ENCODE measurements around the gene RPS6KA5. TPM values are rescaled to one million over a fixed set of nuclear protein-coding genes. Genes with fewer than 3 reads are reported as not detected.

The RPS6KA5 gene
- total RNA-seq, 5 donors from 2014 or later (not counting 1 experiment from before 2014, with no cell fraction given): 28.8 to 39.8 (median 35.3) TPM

GRCh38 chr14:90936757-90937440 lies 123.5 kb downstream of the RPS6KA5 start:
- H3K4me1 Mint-ChIP-seq: no peaks in the 10 kb centered on the region
- H3K4me3 Mint-ChIP-seq: no peak overlapping the region
- H3K9me3 ChIP-seq: peaks cover 3% of the 10 kb centered on the region
- H3K4me3 ChIP-seq (ENCODE audit: control insufficient read depth in 1 of 2, extremely low read depth in 1 of 2, low read length in 1 of 2): no peak overlapping the region
- no peaks in the 10 kb centered on the region for H3K27me3 ChIP-seq (replicated peaks in 1 of 2; ENCODE audit: control insufficient read depth in 2 of 2, extremely low read depth in 1 of 2, insufficient read depth in 2 of 2, low read length in 1 of 2)
- peaks cover 51% of the 10 kb centered on the region for H3K36me3 Mint-ChIP-seq
- peaks cover 10 to 23% (median 22%) of the 10 kb centered on the region in 3 donors for H3K9me3 Mint-ChIP-seq
- ATAC-seq (replicated peaks in 1 of 4) (no peak), DNase-seq (no peak)
- H3K27ac ChIP-seq (ENCODE audit: low read length): no peak overlapping the region
- no peaks in the 10 kb centered on the region for H3K27me3 Mint-ChIP-seq
- peaks cover 7 to 21% of the 10 kb centered on the region in 2 donors for H3K36me3 ChIP-seq (ENCODE audit: control insufficient read depth in 2 of 2, extremely low read depth in 1 of 2, insufficient read depth in 1 of 2, low read length in 1 of 2)
- POLR2A ChIA-PET: no interaction called here
- CTCF ChIA-PET: no interaction called here
- 100% methylated on average over 2 of the region's 3 CpGs for WGBS (ENCODE audit: insufficient coverage)
- no peak overlapping the region for H3K27ac Mint-ChIP-seq
- H3K4me1 ChIP-seq (ENCODE audit: control insufficient read depth in 1 of 2, extremely low read depth in 1 of 2, insufficient read depth in 2 of 2, low read length in 2 of 2): no peaks in the 10 kb centered on the region

DNA sequence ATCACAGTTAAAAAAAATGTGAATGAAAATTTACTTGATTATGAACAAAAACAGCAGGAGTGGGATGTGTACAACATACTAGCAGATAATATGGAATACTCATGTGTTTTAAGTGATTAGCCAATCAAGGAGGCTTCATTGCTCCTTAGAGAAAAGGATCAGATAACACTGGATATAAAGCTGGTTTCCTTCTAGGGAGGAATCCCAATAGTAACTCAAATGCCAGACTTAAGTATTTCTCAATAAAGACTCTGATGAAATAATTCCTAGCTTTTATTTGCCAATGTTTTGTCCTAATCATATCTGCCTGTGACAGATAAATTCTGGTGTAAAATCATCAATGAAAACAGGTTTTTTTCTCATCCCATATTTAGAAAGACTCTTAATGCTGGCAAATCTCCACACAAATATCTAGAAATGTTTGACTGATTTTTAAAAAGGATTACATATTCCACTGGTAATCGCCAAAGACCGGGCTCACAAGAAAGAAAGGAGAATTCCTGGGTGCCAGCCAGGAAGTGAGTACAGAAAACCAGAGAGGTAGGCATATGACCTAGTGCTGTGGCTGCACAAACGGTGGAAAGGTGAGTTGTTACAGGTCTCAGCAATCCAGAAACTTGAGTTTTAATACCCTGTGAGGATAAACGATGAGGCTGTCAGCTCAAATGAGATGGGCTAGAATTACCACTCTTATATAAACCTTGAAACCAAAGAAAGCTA lies 135.7 kb downstream of the RPS6KA5 start:
- Histone ChIP-seq H3K4me3 (ENCODE audit: control insufficient read depth in 1 of 2, extremely low read depth in 1 of 2, low read length in 1 of 2) (no peak overlapping the region), H3K9me3 (no peaks in the 10 kb centered on the region), H3K27ac (ENCODE audit: low read length) (no peak overlapping the region), H3K27me3 (replicated peaks in 1 of 2; ENCODE audit: control insufficient read depth in 2 of 2, extremely low read depth in 1 of 2, insufficient read depth in 2 of 2, low read length in 1 of 2) (no peaks in the 10 kb centered on the region), H3K4me1 (ENCODE audit: control insufficient read depth in 1 of 2, extremely low read depth in 1 of 2, insufficient read depth in 2 of 2, low read length in 2 of 2) (no peaks in the 10 kb centered on the region), H3K36me3 (ENCODE audit: control insufficient read depth in 2 of 2, extremely low read depth in 1 of 2, insufficient read depth in 1 of 2, low read length in 1 of 2) (peaks cover 0 to 10% of the 10 kb centered on the region in 2 donors)
- Mint-ChIP-seq H3K9me3 (no peaks in the 10 kb centered on the region), H3K27ac (no peak overlapping the region), H3K36me3 (peaks cover 31% of the 10 kb centered on the region), H3K4me3 (no peak overlapping the region), H3K4me1 (no peaks in the 10 kb centered on the region), H3K27me3 (no peaks in the 10 kb centered on the region)
- WGBS (ENCODE audit: insufficient coverage): no CpG with 5 or more reads among the region's 4 CpGs
- DNase-seq: no peak
- POLR2A ChIA-PET: no interaction called here
- no peak for ATAC-seq (replicated peaks in 1 of 4)
- CTCF ChIA-PET: no interaction called here

DNA sequence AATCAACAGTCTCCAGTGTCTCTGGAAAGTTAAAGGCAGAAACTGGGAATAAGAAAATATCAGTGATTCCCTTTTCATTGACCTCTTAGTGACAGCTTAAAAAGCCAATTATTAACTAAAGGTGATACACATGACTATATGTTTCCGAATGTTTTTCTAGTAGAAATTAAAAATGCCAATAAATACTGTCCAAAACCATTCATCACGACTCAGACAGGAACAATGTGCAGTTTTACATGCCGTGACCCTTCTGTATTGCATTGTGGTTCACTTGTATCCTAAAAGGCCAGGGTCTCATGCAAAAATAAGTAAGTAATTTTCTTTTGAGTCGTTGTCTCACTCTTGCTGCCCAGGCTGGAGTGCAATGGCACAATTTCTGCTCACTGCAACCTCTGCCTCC lies 138.3 kb downstream of the RPS6KA5 start:
- H3K27ac ChIP-seq (ENCODE audit: low read length): no peak overlapping the region
- CTCF ChIA-PET: interaction anchor here in 1 of 2 donors (0.7 kb wide), 1 partner anchor 20 kb away, joined by 3 read pairs; no protein-coding TSS in a partner anchor
- peaks cover 0 to 16% of the 10 kb centered on the region in 2 donors for H3K36me3 ChIP-seq (ENCODE audit: control insufficient read depth in 2 of 2, extremely low read depth in 1 of 2, insufficient read depth in 1 of 2, low read length in 1 of 2)
- WGBS (ENCODE audit: insufficient coverage): 80% methylated on average over 2 of the region's 4 CpGs
- H3K4me3 Mint-ChIP-seq: no peak overlapping the region
- H3K4me3 ChIP-seq (ENCODE audit: control insufficient read depth in 1 of 2, extremely low read depth in 1 of 2, low read length in 1 of 2): no peak overlapping the region
- peaks cover 49% of the 10 kb centered on the region for H3K36me3 Mint-ChIP-seq
- ATAC-seq (replicated peaks in 1 of 4) (no peak), DNase-seq (no peak)
- no peak overlapping the region for H3K27ac Mint-ChIP-seq
- H3K27me3 ChIP-seq (replicated peaks in 1 of 2; ENCODE audit: control insufficient read depth in 2 of 2, extremely low read depth in 1 of 2, insufficient read depth in 2 of 2, low read length in 1 of 2): no peaks in the 10 kb centered on the region
- POLR2A ChIA-PET: no interaction called here
- no peaks in the 10 kb centered on the region for H3K9me3 Mint-ChIP-seq
- no peaks in the 10 kb centered on the region for H3K4me1 Mint-ChIP-seq
- no peaks in the 10 kb centered on the region for H3K9me3 ChIP-seq
- H3K4me1 ChIP-seq (ENCODE audit: control insufficient read depth in 1 of 2, extremely low read depth in 1 of 2, insufficient read depth in 2 of 2, low read length in 2 of 2): no peaks in the 10 kb centered on the region
- H3K27me3 Mint-ChIP-seq: no peaks in the 10 kb centered on the region

GRCh38 chr14:90911121-90911520 lies 149.3 kb downstream of the RPS6KA5 start:
- no peak overlapping the region for H3K4me3 ChIP-seq (ENCODE audit: control insufficient read depth in 1 of 2, extremely low read depth in 1 of 2, low read length in 1 of 2)
- no peaks in the 10 kb centered on the region for H3K9me3 ChIP-seq
- ATAC-seq (replicated peaks in 1 of 4) (no peak), DNase-seq (no peak)
- Mint-ChIP-seq H3K4me1 (peaks cover 6 to 10% (median 7%) of the 10 kb centered on the region in 3 donors), H3K27me3 (no peaks in the 10 kb centered on the region), H3K36me3 (peaks cover 10% of the 10 kb centered on the region), H3K27ac (no peak overlapping the region), H3K4me3 (no peak overlapping the region), H3K9me3 (no peaks in the 10 kb centered on the region)
- H3K36me3 ChIP-seq (ENCODE audit: control insufficient read depth in 2 of 2, extremely low read depth in 1 of 2, insufficient read depth in 1 of 2, low read length in 1 of 2): peaks cover 0 to 3% of the 10 kb centered on the region in 2 donors
- POLR2A ChIA-PET: no interaction called here
- H3K27ac ChIP-seq (ENCODE audit: low read length): no peak overlapping the region
- CTCF ChIA-PET: interaction anchor here in 1 of 2 donors (0.8 kb wide), 1 partner anchor 262 kb away, joined by 5 read pairs; no protein-coding TSS in a partner anchor
- no CpG with 5 or more reads among the region's 1 CpG for WGBS (ENCODE audit: insufficient coverage)
- no peaks in the 10 kb centered on the region for H3K27me3 ChIP-seq (replicated peaks in 1 of 2; ENCODE audit: control insufficient read depth in 2 of 2, extremely low read depth in 1 of 2, insufficient read depth in 2 of 2, low read length in 1 of 2)
- H3K4me1 ChIP-seq (ENCODE audit: control insufficient read depth in 1 of 2, extremely low read depth in 1 of 2, insufficient read depth in 2 of 2, low read length in 2 of 2): no peaks in the 10 kb centered on the region

- peaks cover 10% of the 10 kb centered on the region for H3K36me3 Mint-ChIP-seq
- H3K36me3 ChIP-seq (ENCODE audit: control insufficient read depth in 2 of 2, extremely low read depth in 1 of 2, insufficient read depth in 1 of 2, low read length in 1 of 2): peaks cover 0 to 4% of the 10 kb centered on the region in 2 donors
- H3K27ac ChIP-seq (ENCODE audit: low read length): no peak overlapping the region
- no peaks in the 10 kb centered on the region for H3K27me3 Mint-ChIP-seq
- no peak overlapping the region for H3K4me3 Mint-ChIP-seq
- no peak for DNase-seq
- H3K9me3 ChIP-seq: no peaks in the 10 kb centered on the region
- peaks cover 0 to 3% (median 2%) of the 10 kb centered on the region in 3 donors for H3K4me1 Mint-ChIP-seq
- H3K27ac Mint-ChIP-seq: no peak overlapping the region
- ATAC-seq (replicated peaks in 1 of 4): no peak
- no peaks in the 10 kb centered on the region for H3K4me1 ChIP-seq (ENCODE audit: control insufficient read depth in 1 of 2, extremely low read depth in 1 of 2, insufficient read depth in 2 of 2, low read length in 2 of 2)
- H3K9me3 Mint-ChIP-seq: no peaks in the 10 kb centered on the region
- no CpG with 5 or more reads among the region's 3 CpGs for WGBS (ENCODE audit: insufficient coverage)
- H3K27me3 ChIP-seq (replicated peaks in 1 of 2; ENCODE audit: control insufficient read depth in 2 of 2, extremely low read depth in 1 of 2, insufficient read depth in 2 of 2, low read length in 1 of 2): no peaks in the 10 kb centered on the region
- CTCF ChIA-PET: interaction anchor here in 1 of 2 donors (1.2 kb wide), 1 partner anchor 266 kb away, joined by 3 read pairs; no protein-coding TSS in a partner anchor
- POLR2A ChIA-PET: no interaction called here
- H3K4me3 ChIP-seq (ENCODE audit: control insufficient read depth in 1 of 2, extremely low read depth in 1 of 2, low read length in 1 of 2): no peak overlapping the region
Observed at GRCh38 chr14:90907178-90907577, 153.3 kb downstream of the RPS6KA5 start.

DNA sequence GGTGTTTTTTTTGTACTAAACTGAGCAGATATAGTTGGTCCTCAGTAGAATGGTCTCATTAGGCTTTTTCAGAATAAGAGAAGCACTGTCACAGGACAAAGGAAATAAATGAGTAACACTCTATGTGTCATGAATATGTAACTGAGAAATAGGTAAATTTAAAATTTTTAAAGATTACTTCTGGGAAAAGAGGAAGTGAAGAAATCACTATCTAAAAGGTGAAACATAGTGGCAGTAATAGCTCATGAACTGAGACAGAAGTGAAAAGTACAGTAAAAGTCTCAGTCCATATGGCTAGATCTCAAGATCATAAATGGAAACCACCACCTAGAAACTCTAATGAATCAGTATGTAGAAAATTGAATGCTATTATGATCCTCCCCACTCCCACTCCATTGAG lies 154.9 kb downstream of the RPS6KA5 start:
- no peaks in the 10 kb centered on the region for H3K27me3 ChIP-seq (replicated peaks in 1 of 2; ENCODE audit: control insufficient read depth in 2 of 2, extremely low read depth in 1 of 2, insufficient read depth in 2 of 2, low read length in 1 of 2)
- Mint-ChIP-seq H3K36me3 (peaks cover 9% of the 10 kb centered on the region), H3K9me3 (no peaks in the 10 kb centered on the region), H3K27me3 (no peaks in the 10 kb centered on the region), H3K4me3 (no peak overlapping the region), H3K27ac (peak overlapping the region; percentile 3 to 22), H3K4me1 (peaks cover 0 to 3% (median 2%) of the 10 kb centered on the region in 3 donors)
- ChIA-PET CTCF (interaction anchor here in 1 of 2 donors (0.6 to 2.2 kb wide), 4 partner anchors 268 to 630 kb away, joined by 3 to 21 read pairs (median 4); no protein-coding TSS in a partner anchor), POLR2A (no interaction called here)
- H3K4me3 ChIP-seq (ENCODE audit: control insufficient read depth in 1 of 2, extremely low read depth in 1 of 2, low read length in 1 of 2): no peak overlapping the region
- peaks cover 0 to 4% of the 10 kb centered on the region in 2 donors for H3K36me3 ChIP-seq (ENCODE audit: control insufficient read depth in 2 of 2, extremely low read depth in 1 of 2, insufficient read depth in 1 of 2, low read length in 1 of 2)
- H3K9me3 ChIP-seq: no peaks in the 10 kb centered on the region
- DNase-seq (no peak), ATAC-seq (replicated peaks in 1 of 4) (no peak)
- H3K4me1 ChIP-seq (ENCODE audit: control insufficient read depth in 1 of 2, extremely low read depth in 1 of 2, insufficient read depth in 2 of 2, low read length in 2 of 2): no peaks in the 10 kb centered on the region
- no peak overlapping the region for H3K27ac ChIP-seq (ENCODE audit: low read length)
